IMR-90 (cell line): Measurements from ENCODE around the gene RASAL1. TPM values are rescaled to one million over a fixed set of nuclear protein-coding genes. Genes with fewer than 3 reads are reported as not detected.

Experiments
- ATAC-seq: fragments of 200-7000 bp; cut with Tn5 transposase; 2 replicates; pipeline ENCODE4 v1.9.1; 2020; ENCODE audit warnings: low read depth, mild to moderate bottlenecking, moderate library complexity
- BruUV-seq: library from RNA; stranded (reverse); fragments of 400-500 nt; replicated peaks from 2 replicates; lab custom pipeline; 2021; lab: Mats Ljungman, UMichigan
- CTCF ChIA-PET: fragments of 300-600 bp; formaldehyde crosslinking; extraction: SDS; loops from one replicate; lab custom pipeline; 2021; ENCODE audit warnings: antibody characterized with exemption; lab: Yijun Ruan, JAX
- POLR2A ChIA-PET: fragments of 300-600 bp; sonication (Branson Sonifier 250); formaldehyde crosslinking; loops from one replicate; lab custom pipeline; 2022; ENCODE audit warnings: antibody characterized with exemption; ENCODE audit not compliant: unreplicated experiment; lab: Charles Lee
- DNase-seq: peaks from one replicate; pipeline ENCODE4 v3.0.0; 2013
- H2AFZ ChIP-seq: replicated peaks from 2 replicates; pipeline ENCODE3; 2013; ENCODE audit warnings: low read length, mild to moderate bottlenecking; ENCODE audit not compliant: poor library complexity
- H2AK5ac ChIP-seq: 2 replicates; pipeline ENCODE4 v1.6.1; 2013; ENCODE audit warnings: low read depth, low read length, inconsistent platforms
- H2AK9ac ChIP-seq: replicated peaks from 2 replicates; pipeline ENCODE3; 2013; ENCODE audit warnings: mild to moderate bottlenecking, low read depth, low read length, moderate library complexity; ENCODE audit not compliant: poor library complexity
- H2BK120ac ChIP-seq: 2 replicates; pipeline ENCODE4 v1.6.1; 2013; ENCODE audit warnings: low read depth, low read length, inconsistent platforms
- H2BK15ac ChIP-seq: 3 replicates; pipeline ENCODE4 v1.6.1; 2013; ENCODE audit warnings: low read depth, low read length, inconsistent platforms
- H2BK20ac ChIP-seq: 2 replicates; pipeline ENCODE4 v1.6.1; 2013; ENCODE audit warnings: low read depth, mild to moderate bottlenecking, inconsistent platforms, low read length, moderate library complexity
- H2BK5ac ChIP-seq: 2 replicates; pipeline ENCODE4 v1.6.1; 2013; ENCODE audit warnings: mild to moderate bottlenecking, low read depth, low read length, inconsistent platforms; ENCODE audit not compliant: poor library complexity, severe bottlenecking
- H3K14ac ChIP-seq: replicated peaks from 2 replicates; pipeline ENCODE4 v1.6.1; 2013; ENCODE audit warnings: low read depth, low read length, inconsistent platforms
- H3K18ac ChIP-seq: 2 replicates; pipeline ENCODE4 v1.6.1; 2013; ENCODE audit warnings: low read depth, low read length, control low read depth
- H3K23ac ChIP-seq: 2 replicates; pipeline ENCODE4 v1.6.1; 2013; ENCODE audit warnings: low read depth, low read length, inconsistent platforms
- H3K27ac ChIP-seq: 2 replicates; pipeline ENCODE4 v1.5.1; 2013; ENCODE audit warnings: mild to moderate bottlenecking, control low read depth, low read length; ENCODE audit not compliant: insufficient read depth
- H3K27me3 ChIP-seq: 2 replicates; pipeline ENCODE4 v1.6.1; 2013; ENCODE audit warnings: low read length; ENCODE audit not compliant: control insufficient read depth, insufficient read depth
- H3K36me3 ChIP-seq: 2 replicates; pipeline ENCODE4 v1.6.1; 2013; ENCODE audit warnings: low read length, mixed read lengths; ENCODE audit not compliant: control insufficient read depth, insufficient read depth
- H3K4ac ChIP-seq: 2 replicates; pipeline ENCODE4 v1.6.1; 2013; ENCODE audit warnings: low read depth, low read length, inconsistent platforms
- H3K4me1 ChIP-seq: 2 replicates; pipeline ENCODE4 v1.6.1; 2013; ENCODE audit warnings: low read length, mixed read lengths; ENCODE audit not compliant: control insufficient read depth, insufficient read depth
- H3K4me2 ChIP-seq: 2 replicates; pipeline ENCODE4 v1.6.1; 2013; ENCODE audit warnings: low read depth, mild to moderate bottlenecking, control low read depth, low read length, moderate library complexity
- H3K4me3 ChIP-seq: 2 replicates; pipeline ENCODE4 v1.5.1; 2013; ENCODE audit warnings: low read depth, mild to moderate bottlenecking, control low read depth, low read length, moderate library complexity; ENCODE audit not compliant: insufficient read depth
- H3K56ac ChIP-seq: 2 replicates; pipeline ENCODE4 v1.6.1; 2013; ENCODE audit warnings: low read length, inconsistent platforms; ENCODE audit not compliant: insufficient read depth; ENCODE audit errors: extremely low read depth
- H3K79me1 ChIP-seq, 2 experiments: 2 replicates each; pipeline ENCODE4 v1.6.1; 2013; ENCODE audit warnings: low read length in 2 of 2, inconsistent platforms in 1 of 2, low read depth in 1 of 2
- H3K9ac ChIP-seq: 2 replicates; pipeline ENCODE4 v1.6.1; 2013; ENCODE audit warnings: low read depth, low read length, control low read depth
- H3K9me1 ChIP-seq: 2 replicates; pipeline ENCODE4 v1.6.1; 2013; ENCODE audit warnings: low read length, inconsistent platforms; ENCODE audit not compliant: insufficient read depth
- H3K9me3 ChIP-seq: 2 replicates; pipeline ENCODE4 v1.6.1; 2013; ENCODE audit warnings: low read length; ENCODE audit not compliant: control insufficient read depth, insufficient read depth
- H4K20me1 ChIP-seq: 2 replicates; pipeline ENCODE4 v1.6.1; 2013; ENCODE audit warnings: low read length, inconsistent platforms; ENCODE audit not compliant: insufficient read depth
- H4K5ac ChIP-seq: 2 replicates; pipeline ENCODE4 v1.6.1; 2013; ENCODE audit warnings: mild to moderate bottlenecking, low read depth, low read length, control low read depth
- H4K8ac ChIP-seq, 2 experiments: 2 replicates each; pipeline ENCODE4 v1.6.1; 2013; ENCODE audit warnings: low read depth in 2 of 2, low read length in 2 of 2, control low read depth in 1 of 2, inconsistent platforms in 1 of 2
- H4K91ac ChIP-seq: 2 replicates; pipeline ENCODE4 v1.6.1; 2013; ENCODE audit warnings: low read depth, low read length, inconsistent platforms; ENCODE audit not compliant: insufficient read depth
- BHLHE40 ChIP-seq: fragments of 150-350 bp; IDR thresholded peaks from 2 replicates; pipeline ENCODE4 v1.6.1; 2016; ENCODE audit warnings: mild to moderate bottlenecking, low read depth, low read length
- CEBPB ChIP-seq: IDR thresholded peaks from 2 replicates; pipeline ENCODE4 v1.6.1; 2012; ENCODE audit warnings: low read depth, low read length, improper control_type of control experiment
- CHD1 ChIP-seq: IDR thresholded peaks from 2 replicates; pipeline ENCODE4 v1.6.1; 2012; ENCODE audit warnings: low read depth, low read length, improper control_type of control experiment
- CTCF ChIP-seq: conservative IDR thresholded peaks from 2 replicates; pipeline ENCODE4 v1.5.1; 2012; ENCODE audit warnings: mild to moderate bottlenecking, low read depth, low read length, improper control_type of control experiment
- ELK1 ChIP-seq: fragments of 150-350 bp; IDR thresholded peaks from 2 replicates; pipeline ENCODE4 v1.6.1; 2016; ENCODE audit warnings: low read depth, mild to moderate bottlenecking, low read length, moderate library complexity, borderline replicate concordance
- FOS ChIP-seq: fragments of 150-350 bp; IDR thresholded peaks from 2 replicates; pipeline ENCODE4 v1.6.1; 2016; ENCODE audit warnings: low read depth, low read length
- MAFK ChIP-seq: IDR thresholded peaks from 2 replicates; pipeline ENCODE4 v1.6.1; 2012; ENCODE audit warnings: low read depth, low read length, improper control_type of control experiment
- MAZ ChIP-seq: IDR thresholded peaks from 2 replicates; pipeline ENCODE4 v1.6.1; 2012; ENCODE audit warnings: low read depth, mild to moderate bottlenecking, low read length, improper control_type of control experiment, moderate library complexity, borderline replicate concordance
- MXI1 ChIP-seq: IDR thresholded peaks from 2 replicates; pipeline ENCODE4 v1.6.1; 2012; ENCODE audit warnings: low read depth, mild to moderate bottlenecking, low read length, moderate library complexity, borderline replicate concordance
- NFE2L2 ChIP-seq: fragments of 150-350 bp; IDR thresholded peaks from 2 replicates; pipeline ENCODE4 v1.6.1; 2016; ENCODE audit warnings: low read depth, mild to moderate bottlenecking, low read length
- POLR2A ChIP-seq: IDR thresholded peaks from 2 replicates; pipeline ENCODE4 v1.6.1; 2012; ENCODE audit warnings: mild to moderate bottlenecking, low read depth, low read length
- RAD21 ChIP-seq: IDR thresholded peaks from 2 replicates; pipeline ENCODE4 v1.6.1; 2012; ENCODE audit warnings: low read length, improper control_type of control experiment
- RCOR1 ChIP-seq: IDR thresholded peaks from 2 replicates; pipeline ENCODE4 v1.6.1; 2012; ENCODE audit warnings: mild to moderate bottlenecking, low read length, improper control_type of control experiment; ENCODE audit not compliant: insufficient replicate concordance
- RFX5 ChIP-seq: IDR thresholded peaks from 2 replicates; pipeline ENCODE4 v1.8.0; 2012; ENCODE audit warnings: low read depth, mild to moderate bottlenecking, low read length, moderate library complexity
- USF2 ChIP-seq: fragments of 150-350 bp; IDR thresholded peaks from 2 replicates; pipeline ENCODE4 v1.6.1; 2017; ENCODE audit warnings: mild to moderate bottlenecking, antibody characterized with exemption, low read length, low read depth
- WGBS, 2 experiments: methylation state at CpG; one replicate each; pipeline versions ENCODE4 v1.1.5 to v1.1.7; 2013; ENCODE audit warnings: missing lambda C conversion rate in 2 of 2; ENCODE audit not compliant: insufficient read length in 1 of 2; ENCODE audit errors: extremely low coverage in 2 of 2; 5-methylcytosine and 5-hydroxymethylcytosine counted together
- dilution Hi-C: fragments of 300-500 bp; cut with HindIII; formaldehyde crosslinking; loops from one replicate; pipeline ENCODE4 v1.14.3; 2018; ENCODE audit warnings: low sequenced_read_pairs; ENCODE audit not compliant: unreplicated experiment
- in situ Hi-C: fragments of 300-500 bp; cut with MboI; formaldehyde crosslinking; loops from 3 replicates; pipeline ENCODE4 v1.14.3; 2019; ENCODE audit warnings: low sequenced_read_pairs, inconsistent platforms, mixed read lengths
- intact Hi-C: fragments of 100-400 bp; cut with micrococcal nuclease; formaldehyde crosslinking; loops from 2 replicates; pipeline ENCODE4 v1.10.0; 2022
- polyA plus RNA-seq, 3 experiments: library from polyadenylated mRNA; depleted of rRNA; stranded (reverse); fragments of >200 nt; gene quantifications; 2 replicates each; pipeline ENCODE4 v1.2.3, GENCODE V29; 2012; ENCODE audit warnings: low replicate concordance in 1 of 3
- total RNA-seq: library from RNA; depleted of rRNA; stranded (reverse); fragments of >200 nt; gene quantifications from 2 replicates; pipeline ENCODE4 v1.2.3, GENCODE V29; 2012

The RASAL1 gene
- total and polyA plus RNA-seq, 2 of the 4 experiments (the other 2 are of a cell fraction): not detected

GRCh38 chr12:113086249-113087164 is 49.1 kb downstream of the RASAL1 start:
- no peak overlapping the region for H3K4ac ChIP-seq
- no peaks in the 10 kb centered on the region for H3K4me1 ChIP-seq
- CTCF ChIA-PET: no interaction called here
- dilution Hi-C loops (no loop called here), intact Hi-C loops (no loop called here), in situ Hi-C loops (no loop called here)
- no peaks in the 10 kb centered on the region for H3K79me1 ChIP-seq
- ATAC-seq: no peak
- H3K9me3 ChIP-seq: no peaks in the 10 kb centered on the region
- H3K56ac ChIP-seq: no peak overlapping the region
- POLR2A ChIA-PET: no interaction called here
- no peak overlapping the region for H2AFZ ChIP-seq
- H3K27me3 ChIP-seq: peaks cover 10% of the 10 kb centered on the region; the same call in 1 of the 2 replicates
- H3K9ac ChIP-seq: no peak overlapping the region
- DNase-seq: no peak
- no peaks in the 10 kb centered on the region for H3K9me1 ChIP-seq
- H2BK15ac ChIP-seq: no peak overlapping the region
- H2BK120ac ChIP-seq: no peak overlapping the region
- no peak overlapping the region for H3K4me3 ChIP-seq
- no TSS peak for BruUV-seq
- 80% methylated on average over 3 of the region's 17 CpGs; no CpG with 5 or more reads in 1 of the 2 experiments for WGBS, 2 experiments
- no peaks in the 10 kb centered on the region for H4K20me1 ChIP-seq
- H2AK5ac ChIP-seq: no peak overlapping the region
- H2AK9ac ChIP-seq: no peak overlapping the region
- H4K8ac ChIP-seq: no peak overlapping the region
- H4K91ac ChIP-seq: no peak overlapping the region
- H3K27ac ChIP-seq: no peak overlapping the region
- H3K18ac ChIP-seq: no peak overlapping the region
- H2BK20ac ChIP-seq: no peak overlapping the region
- no peak overlapping the region for H3K14ac ChIP-seq
- no peak overlapping the region for H2BK5ac ChIP-seq
- no peak overlapping the region for H3K23ac ChIP-seq
- no peak overlapping the region for H3K4me2 ChIP-seq
- H4K5ac ChIP-seq: no peak overlapping the region
- no peaks in the 10 kb centered on the region for H3K36me3 ChIP-seq
- TF ChIP-seq CHD1 (no peak), ELK1 (no peak), FOS (no peak), RAD21 (no peak), CTCF (no peak), BHLHE40 (no peak), MAZ (no peak), NFE2L2 (no peak), RFX5 (no peak), CEBPB (no peak), MXI1 (no peak), RCOR1 (no peak), USF2 (no peak), POLR2A (no peak), MAFK (no peak)
